ENCODE data around the gene EFNB2.

GRCh38 chr13:106445996-106446395 lies 89.5 kb downstream of the EFNB2 start:
- TF ChIP-seq CTCF (IDR thresholded peaks at IDR 0.05) (no peak), POLR2A (IDR thresholded peaks at IDR 0.05) (no peak)

All from adrenal gland (tissue), 5 donors.